Measurements from ENCODE around the gene PMF1.

The PMF1 gene

DNA sequence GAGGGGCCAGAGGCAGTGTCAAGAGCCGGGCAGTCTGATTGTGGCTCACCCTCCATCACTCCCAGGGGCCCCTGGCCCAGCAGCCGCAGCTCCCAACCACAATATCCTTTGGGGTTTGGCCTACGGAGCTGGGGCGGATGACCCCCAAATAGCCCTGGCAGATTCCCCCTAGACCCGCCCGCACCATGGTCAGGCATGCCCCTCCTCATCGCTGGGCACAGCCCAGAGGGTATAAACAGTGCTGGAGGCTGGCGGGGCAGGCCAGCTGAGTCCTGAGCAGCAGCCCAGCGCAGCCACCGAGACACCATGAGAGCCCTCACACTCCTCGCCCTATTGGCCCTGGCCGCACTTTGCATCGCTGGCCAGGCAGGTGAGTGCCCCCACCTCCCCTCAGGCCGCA is 29.1 kb downstream of the PMF1 start, which contains the start of gene BGLAP:
BGLAP (plus strand) TSS at position 259 of the 400 bp plus-strand sequence; CDS start at position 307, 48 bp downstream.
- no peaks in the 10 kb centered on the region for H3K9me3 ChIP-seq (ENCODE audit: control insufficient read depth, insufficient read depth, low read length)
- peaks cover 8% of the 10 kb centered on the region for H3K27me3 ChIP-seq (ENCODE audit: control insufficient read depth, insufficient read depth, low read length)
- H3K27ac ChIP-seq (ENCODE audit: low read depth, low read length): peak within 1 kb of the TSS; percentile 2
- peaks cover 10% of the 10 kb centered on the region for H3K4me1 ChIP-seq (ENCODE audit: control insufficient read depth, insufficient read depth, low read length)
- no peak within 1 kb of the TSS for H3K4me3 ChIP-seq (ENCODE audit: low read depth, low read length)
- H3K9ac ChIP-seq (ENCODE audit: low read depth, low read length): no peak within 1 kb of the TSS
- peaks cover 29% of the 10 kb centered on the region for H3K36me3 ChIP-seq (ENCODE audit: control insufficient read depth, insufficient read depth, low read length)

DNA sequence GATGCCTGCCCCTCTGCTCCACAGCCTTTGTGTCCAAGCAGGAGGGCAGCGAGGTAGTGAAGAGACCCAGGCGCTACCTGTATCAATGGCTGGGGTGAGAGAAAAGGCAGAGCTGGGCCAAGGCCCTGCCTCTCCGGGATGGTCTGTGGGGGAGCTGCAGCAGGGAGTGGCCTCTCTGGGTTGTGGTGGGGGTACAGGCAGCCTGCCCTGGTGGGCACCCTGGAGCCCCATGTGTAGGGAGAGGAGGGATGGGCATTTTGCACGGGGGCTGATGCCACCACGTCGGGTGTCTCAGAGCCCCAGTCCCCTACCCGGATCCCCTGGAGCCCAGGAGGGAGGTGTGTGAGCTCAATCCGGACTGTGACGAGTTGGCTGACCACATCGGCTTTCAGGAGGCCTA is 29.9 kb downstream of the PMF1 start:
- Histone ChIP-seq H3K4me3 (ENCODE audit: low read depth, low read length) (no peak overlapping the region), H3K4me1 (ENCODE audit: control insufficient read depth, insufficient read depth, low read length) (peaks cover 14% of the 10 kb centered on the region), H3K36me3 (ENCODE audit: control insufficient read depth, insufficient read depth, low read length) (peaks cover 23% of the 10 kb centered on the region), H3K27me3 (ENCODE audit: control insufficient read depth, insufficient read depth, low read length) (peaks cover 8% of the 10 kb centered on the region), H3K9me3 (ENCODE audit: control insufficient read depth, insufficient read depth, low read length) (no peaks in the 10 kb centered on the region), H3K27ac (ENCODE audit: low read depth, low read length) (no peak overlapping the region), H3K9ac (ENCODE audit: low read depth, low read length) (no peak overlapping the region)

DNA sequence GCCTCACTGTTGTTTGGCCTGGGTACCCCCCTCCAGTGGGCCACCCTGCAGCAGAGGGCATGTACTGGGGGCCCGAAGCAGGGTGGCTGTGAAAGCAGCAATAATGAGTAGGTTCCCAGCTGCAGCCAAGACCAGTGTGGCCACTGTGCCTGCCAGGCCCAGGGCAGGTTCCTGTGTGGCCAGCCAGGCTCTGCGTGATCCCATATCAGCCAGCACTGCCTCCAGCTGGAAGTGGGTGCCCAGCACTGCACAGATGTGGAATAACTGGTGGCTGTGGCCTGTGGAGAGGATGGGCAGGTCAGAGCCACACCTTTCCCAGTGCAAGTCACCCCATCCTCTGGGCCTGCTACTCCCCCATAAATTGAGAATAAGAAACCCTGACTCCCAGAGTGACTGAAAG is 31.3 kb downstream of the PMF1 start:
- Histone ChIP-seq H3K4me1 (ENCODE audit: control insufficient read depth, insufficient read depth, low read length) (peaks cover 15% of the 10 kb centered on the region), H3K27ac (ENCODE audit: low read depth, low read length) (no peak overlapping the region), H3K36me3 (ENCODE audit: control insufficient read depth, insufficient read depth, low read length) (peaks cover 12% of the 10 kb centered on the region), H3K9me3 (ENCODE audit: control insufficient read depth, insufficient read depth, low read length) (no peaks in the 10 kb centered on the region), H3K4me3 (ENCODE audit: low read depth, low read length) (no peak overlapping the region), H3K27me3 (ENCODE audit: control insufficient read depth, insufficient read depth, low read length) (peaks cover 8% of the 10 kb centered on the region), H3K9ac (ENCODE audit: low read depth, low read length) (no peak overlapping the region)

DNA sequence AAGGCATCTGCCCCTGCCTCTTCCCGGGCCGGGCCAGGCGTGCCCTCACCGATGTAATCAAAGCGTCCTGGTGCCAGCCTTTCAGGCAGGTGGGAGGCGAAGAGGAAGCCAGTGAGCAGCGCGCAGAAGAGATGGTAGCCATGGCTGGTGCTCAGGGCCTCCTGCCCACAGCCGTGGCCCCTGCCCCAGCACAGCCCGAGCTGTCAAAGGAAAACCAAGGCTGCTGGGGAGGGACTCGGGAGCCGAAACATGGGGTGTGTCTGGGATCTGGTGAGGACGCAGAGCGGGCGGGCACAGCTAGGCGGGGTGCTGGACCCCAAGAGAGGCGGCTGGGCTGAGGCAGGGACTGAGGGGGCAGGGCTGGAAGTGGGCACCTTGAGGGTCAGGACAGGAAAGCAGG is 31.9 kb downstream of the PMF1 start:
- H3K9me3 ChIP-seq (ENCODE audit: control insufficient read depth, insufficient read depth, low read length): no peaks in the 10 kb centered on the region
- H3K9ac ChIP-seq (ENCODE audit: low read depth, low read length): no peak overlapping the region
- H3K4me3 ChIP-seq (ENCODE audit: low read depth, low read length): no peak overlapping the region
- H3K4me1 ChIP-seq (ENCODE audit: control insufficient read depth, insufficient read depth, low read length): peaks cover 15% of the 10 kb centered on the region
- H3K27ac ChIP-seq (ENCODE audit: low read depth, low read length): no peak overlapping the region
- peaks cover 12% of the 10 kb centered on the region for H3K36me3 ChIP-seq (ENCODE audit: control insufficient read depth, insufficient read depth, low read length)
- H3K27me3 ChIP-seq (ENCODE audit: control insufficient read depth, insufficient read depth, low read length): peaks cover 8% of the 10 kb centered on the region

DNA sequence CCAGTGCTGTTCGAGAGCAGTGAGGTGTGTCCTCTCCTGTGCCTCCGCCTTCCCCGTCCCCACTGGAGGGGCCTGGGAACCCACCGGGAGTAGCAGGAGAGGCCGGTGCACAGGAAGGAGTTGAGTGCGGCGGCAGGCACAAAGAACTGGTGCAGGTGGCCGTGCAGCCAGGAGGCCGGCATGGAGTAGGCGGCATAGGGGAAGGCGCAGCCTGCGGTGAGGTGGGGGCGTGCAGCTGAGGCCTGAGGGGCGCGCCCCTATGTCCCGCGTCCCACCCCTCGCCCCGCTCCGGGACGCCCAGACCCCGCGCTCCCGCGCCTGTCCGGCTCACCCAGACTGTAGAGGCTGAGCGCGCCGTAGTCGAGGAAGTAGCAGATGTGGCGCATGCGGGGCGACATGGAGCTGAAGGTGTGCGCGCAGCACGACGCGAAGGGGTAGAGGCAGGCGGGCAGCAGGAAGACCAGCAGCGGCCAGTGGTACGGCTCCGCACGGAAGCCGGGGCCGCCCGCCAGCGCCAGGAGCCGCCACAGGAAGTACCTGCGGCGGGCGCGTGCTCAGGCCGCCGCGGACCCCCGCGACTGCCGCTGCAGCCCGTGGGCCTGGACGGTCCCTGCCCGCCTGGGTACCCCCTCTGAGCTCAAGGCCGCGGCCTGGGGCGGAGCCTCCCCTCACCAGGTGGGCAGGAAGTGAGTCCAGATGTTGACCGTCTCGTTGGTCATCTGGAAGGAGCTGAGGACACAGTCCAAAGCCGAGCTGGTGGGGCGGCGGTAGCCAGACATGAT is 32.8 kb downstream of the PMF1 start:
- peak overlapping the region; percentile 48 for H3K4me3 ChIP-seq (ENCODE audit: low read depth, low read length)
- H3K27ac ChIP-seq (ENCODE audit: low read depth, low read length): no peak overlapping the region
- peaks cover 15% of the 10 kb centered on the region for H3K4me1 ChIP-seq (ENCODE audit: control insufficient read depth, insufficient read depth, low read length)
- peak overlapping the region; percentile 43; the same call in 1 of the 2 replicates for H3K9ac ChIP-seq (ENCODE audit: low read depth, low read length)
- H3K9me3 ChIP-seq (ENCODE audit: control insufficient read depth, insufficient read depth, low read length): no peaks in the 10 kb centered on the region
- H3K36me3 ChIP-seq (ENCODE audit: control insufficient read depth, insufficient read depth, low read length): peaks cover 18% of the 10 kb centered on the region
- peaks cover 8% of the 10 kb centered on the region for H3K27me3 ChIP-seq (ENCODE audit: control insufficient read depth, insufficient read depth, low read length)

DNA sequence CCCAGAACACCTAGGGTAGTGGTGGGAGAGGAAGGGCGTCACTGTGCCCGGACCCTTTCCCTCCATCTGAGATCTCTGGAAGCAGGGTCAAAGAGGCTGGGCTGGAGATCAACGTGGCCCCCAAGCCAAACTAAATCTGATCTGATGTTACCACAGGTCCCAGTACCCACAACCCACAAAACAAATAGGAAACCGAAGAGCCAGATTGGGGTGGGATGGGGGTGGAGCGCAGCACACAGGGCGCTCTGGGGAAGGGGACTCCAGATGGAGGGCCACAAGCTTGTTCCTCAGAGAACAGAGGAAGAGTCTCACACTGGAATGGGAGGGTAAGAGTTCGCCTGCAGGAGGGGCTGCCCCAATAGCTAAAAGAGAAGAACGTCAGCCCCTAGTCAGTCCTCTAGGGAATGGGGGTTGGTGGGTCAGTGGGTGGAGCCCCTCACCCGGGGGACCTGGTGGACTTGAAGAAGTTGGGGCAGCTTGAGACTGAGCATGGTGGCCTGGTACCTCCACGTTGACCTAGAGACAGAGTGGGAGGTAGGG is 33.5 kb downstream of the PMF1 start:
- Histone ChIP-seq H3K4me1 (ENCODE audit: control insufficient read depth, insufficient read depth, low read length) (peaks cover 15% of the 10 kb centered on the region), H3K4me3 (ENCODE audit: low read depth, low read length) (peak overlapping the region; percentile 48), H3K9me3 (ENCODE audit: control insufficient read depth, insufficient read depth, low read length) (no peaks in the 10 kb centered on the region), H3K36me3 (ENCODE audit: control insufficient read depth, insufficient read depth, low read length) (peaks cover 25% of the 10 kb centered on the region), H3K27ac (ENCODE audit: low read depth, low read length) (no peak overlapping the region), H3K27me3 (ENCODE audit: control insufficient read depth, insufficient read depth, low read length) (peaks cover 8% of the 10 kb centered on the region), H3K9ac (ENCODE audit: low read depth, low read length) (0 out of 2 replicates have a peak overlapping the region, but pooled peaks have one; percentile 43)

DNA sequence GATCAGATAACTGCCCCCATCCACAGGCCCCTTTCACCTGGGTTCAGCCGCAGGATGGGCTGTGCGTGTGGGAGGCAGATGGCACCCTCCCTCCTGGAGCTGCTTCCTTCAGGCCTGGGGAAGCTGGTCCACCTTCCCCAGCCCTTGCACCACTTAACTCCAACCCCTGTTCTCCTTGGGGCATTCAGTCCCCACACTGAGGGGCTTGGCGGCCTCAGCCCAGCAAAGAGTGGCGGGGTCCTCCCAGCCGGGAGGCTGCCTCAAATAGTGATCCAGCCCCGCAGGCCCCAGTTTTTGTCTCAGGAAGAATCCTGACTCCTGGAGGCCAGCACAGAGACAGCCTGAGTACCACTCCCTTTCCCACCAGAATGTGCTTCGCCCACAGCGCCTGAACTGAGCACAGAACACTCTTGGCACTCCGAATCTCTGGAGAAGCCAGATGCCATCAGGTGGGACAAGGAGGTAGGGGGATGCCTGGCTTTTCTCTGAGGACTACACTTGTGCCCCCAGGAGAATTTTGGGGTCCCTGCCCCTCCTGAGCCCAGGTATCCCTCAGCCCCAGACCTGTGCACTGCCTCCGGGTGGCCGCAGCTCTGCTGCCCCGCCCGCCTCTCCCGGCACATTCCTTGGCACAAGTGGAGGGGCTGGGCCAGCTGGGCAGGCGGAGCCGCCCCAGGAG is 34.1 kb downstream of the PMF1 start:
- H3K4me1 ChIP-seq (ENCODE audit: control insufficient read depth, insufficient read depth, low read length): peaks cover 15% of the 10 kb centered on the region
- H3K27ac ChIP-seq (ENCODE audit: low read depth, low read length): no peak overlapping the region
- H3K4me3 ChIP-seq (ENCODE audit: low read depth, low read length): no peak overlapping the region
- no peaks in the 10 kb centered on the region for H3K9me3 ChIP-seq (ENCODE audit: control insufficient read depth, insufficient read depth, low read length)
- peaks cover 31% of the 10 kb centered on the region for H3K36me3 ChIP-seq (ENCODE audit: control insufficient read depth, insufficient read depth, low read length)
- H3K27me3 ChIP-seq (ENCODE audit: control insufficient read depth, insufficient read depth, low read length): peaks cover 8% of the 10 kb centered on the region
- no peak overlapping the region for H3K9ac ChIP-seq (ENCODE audit: low read depth, low read length)

DNA sequence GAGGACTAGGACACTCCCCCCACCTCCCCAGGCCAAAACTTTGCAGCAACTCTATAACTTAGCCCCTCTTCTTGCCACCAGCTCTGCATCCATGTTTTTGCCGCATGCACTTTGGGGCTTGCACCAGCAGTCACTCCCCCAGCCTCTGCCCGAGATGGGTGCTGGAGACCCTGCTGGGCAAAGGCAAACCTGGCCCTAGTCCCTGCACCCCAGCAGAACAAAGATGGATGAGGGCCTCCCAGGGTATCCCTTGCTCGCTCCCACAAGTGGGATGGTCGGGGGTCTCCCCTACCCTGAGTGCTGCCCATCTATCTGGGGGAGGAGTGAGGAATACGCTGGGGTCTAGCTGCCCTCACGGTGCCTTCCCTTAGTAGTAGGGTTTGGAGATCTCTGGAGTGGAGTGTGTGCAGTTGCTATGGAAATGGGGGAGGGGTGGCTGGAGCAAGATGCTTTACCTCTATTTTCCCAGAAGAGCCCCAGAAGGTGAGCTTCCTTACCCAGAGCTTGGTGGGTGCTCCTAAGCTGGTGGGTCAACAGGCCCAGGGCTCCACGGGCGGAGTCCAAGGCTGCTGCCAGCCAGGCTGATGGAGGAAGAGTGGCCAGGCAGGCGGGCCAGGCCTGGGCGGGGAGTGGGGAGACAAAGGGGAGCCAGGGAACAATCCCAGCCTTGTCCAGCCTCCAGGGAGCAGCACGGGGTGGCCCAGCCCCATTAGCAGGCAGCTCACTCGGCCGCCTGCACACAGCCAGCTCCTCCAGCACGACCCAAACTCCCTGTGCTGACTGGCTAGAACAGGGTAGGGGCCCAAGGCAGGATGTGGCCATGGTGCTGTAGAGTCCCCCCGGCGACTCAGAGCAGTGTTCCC is 34.9 kb downstream of the PMF1 start, which contains the start of gene PAQR6:
PAQR6 (minus strand) TSS at position 597 of the 863 bp plus-strand sequence. CDS start 1,325 bp downstream, outside the sequence.
- Histone ChIP-seq H3K27ac (ENCODE audit: low read depth, low read length) (peak within 1 kb of the TSS; percentile 54), H3K36me3 (ENCODE audit: control insufficient read depth, insufficient read depth, low read length) (peaks cover 38% of the 10 kb centered on the region), H3K9ac (ENCODE audit: low read depth, low read length) (no peak within 1 kb of the TSS), H3K4me1 (ENCODE audit: control insufficient read depth, insufficient read depth, low read length) (peaks cover 15% of the 10 kb centered on the region), H3K4me3 (ENCODE audit: low read depth, low read length) (no peak within 1 kb of the TSS), H3K9me3 (ENCODE audit: control insufficient read depth, insufficient read depth, low read length) (no peaks in the 10 kb centered on the region), H3K27me3 (ENCODE audit: control insufficient read depth, insufficient read depth, low read length) (peaks cover 8% of the 10 kb centered on the region)

DNA sequence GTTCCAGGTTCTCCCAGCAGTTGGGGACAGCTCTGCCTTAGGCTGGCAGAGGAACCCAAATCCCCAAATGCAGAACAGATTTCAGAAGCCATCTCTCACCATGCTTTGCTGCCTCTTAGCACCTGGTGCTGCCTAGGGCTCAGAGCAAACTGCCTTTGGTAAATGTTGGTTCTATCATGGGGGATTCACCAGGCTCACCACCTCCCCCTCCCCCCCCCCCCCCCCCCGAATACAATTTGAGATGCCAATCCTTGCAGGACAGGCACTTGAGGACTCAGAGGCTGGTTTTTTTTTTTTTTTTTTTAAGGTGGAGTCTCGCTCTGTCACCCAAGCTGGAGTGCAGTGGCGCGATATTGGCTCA is 35.5 kb downstream of the PMF1 start:
- Histone ChIP-seq H3K36me3 (ENCODE audit: control insufficient read depth, insufficient read depth, low read length) (peaks cover 44% of the 10 kb centered on the region), H3K27me3 (ENCODE audit: control insufficient read depth, insufficient read depth, low read length) (peaks cover 8% of the 10 kb centered on the region), H3K27ac (ENCODE audit: low read depth, low read length) (peak overlapping the region; percentile 54), H3K9me3 (ENCODE audit: control insufficient read depth, insufficient read depth, low read length) (no peaks in the 10 kb centered on the region), H3K4me1 (ENCODE audit: control insufficient read depth, insufficient read depth, low read length) (peaks cover 15% of the 10 kb centered on the region), H3K4me3 (ENCODE audit: low read depth, low read length) (no peak overlapping the region), H3K9ac (ENCODE audit: low read depth, low read length) (no peak overlapping the region)

DNA sequence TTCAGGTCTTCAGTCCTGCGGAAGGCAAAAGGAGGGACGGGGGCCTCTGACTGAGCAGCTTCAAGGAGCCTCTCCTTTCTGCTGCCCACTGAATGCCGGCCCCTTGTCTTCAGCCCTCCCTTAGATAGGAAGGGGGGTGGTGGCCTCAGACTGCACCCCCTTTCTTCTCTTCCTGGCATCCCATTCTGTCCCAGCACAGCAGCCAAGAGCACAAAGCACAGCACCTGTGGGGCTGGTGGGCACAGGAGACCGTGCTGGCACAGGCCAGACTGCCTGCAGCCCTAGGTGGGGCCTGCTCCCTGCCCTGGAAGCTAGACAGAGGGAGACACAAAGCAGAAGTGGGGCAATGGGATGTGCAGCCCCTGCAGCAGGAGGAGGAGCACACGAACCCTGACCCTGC is 36.8 kb downstream of the PMF1 start:
- Histone ChIP-seq H3K36me3 (ENCODE audit: control insufficient read depth, insufficient read depth, low read length) (peaks cover 56% of the 10 kb centered on the region), H3K4me1 (ENCODE audit: control insufficient read depth, insufficient read depth, low read length) (peaks cover 15% of the 10 kb centered on the region), H3K9me3 (ENCODE audit: control insufficient read depth, insufficient read depth, low read length) (no peaks in the 10 kb centered on the region), H3K27me3 (ENCODE audit: control insufficient read depth, insufficient read depth, low read length) (peaks cover 8% of the 10 kb centered on the region), H3K9ac (ENCODE audit: low read depth, low read length) (no peak overlapping the region), H3K27ac (ENCODE audit: low read depth, low read length) (no peak overlapping the region), H3K4me3 (ENCODE audit: low read depth, low read length) (no peak overlapping the region)

Data from HUES48 (cell line).